HepG2 (cell line): Measurements from ENCODE around the gene DUSP2. TPM values are rescaled to one million over a fixed set of nuclear protein-coding genes. Genes with fewer than 3 reads are reported as not detected.

Source experiments
- ATF6 ChIP-seq: sonication (generic); formaldehyde crosslinking; conservative IDR thresholded peaks from 2 replicates; pipeline ENCODE4 v1.4.0; 2020; ENCODE audit warnings: missing genetic modification reagents
- CREB3 ChIP-seq: sonication (generic); formaldehyde crosslinking; IDR thresholded peaks from 2 replicates; pipeline ENCODE4 v1.5.0; 2020; ENCODE audit warnings: missing genetic modification reagents
- KAT7 ChIP-seq: IDR thresholded peaks from 2 replicates; pipeline ENCODE4 v1.6.1; 2018; ENCODE audit warnings: borderline replicate concordance, missing compliant biosample characterization
- KLF6 ChIP-seq: IDR thresholded peaks from 2 replicates; pipeline ENCODE4 v1.8.0; 2016; ENCODE audit warnings: missing biosample characterization, missing genetic modification reagents
- PRPF4 ChIP-seq: fragments of 200-400 bp; formaldehyde crosslinking; IDR thresholded peaks from 2 replicates; pipeline ENCODE4 v1.6.1; 2016; ENCODE audit warnings: low read length, low read depth; ENCODE audit not compliant: poor library complexity, severe bottlenecking
- SMC3 ChIP-seq: IDR thresholded peaks from 2 replicates; pipeline ENCODE4 v1.6.1; 2011; ENCODE audit warnings: low read length, improper control_type of control experiment
- STAG1 ChIP-seq: sonication (generic); formaldehyde crosslinking; IDR thresholded peaks from 2 replicates; pipeline ENCODE4 v1.4.0; 2020; ENCODE audit warnings: missing genetic modification reagents
- THRA ChIP-seq: sonication (generic); formaldehyde crosslinking; IDR thresholded peaks from 2 replicates; pipeline ENCODE4 v1.4.0; 2020; ENCODE audit warnings: missing genetic modification reagents, borderline replicate concordance
- ZBTB39 ChIP-seq: sonication (generic); formaldehyde crosslinking; IDR thresholded peaks from 2 replicates; pipeline ENCODE4 v1.5.0; 2020; ENCODE audit warnings: missing genetic modification reagents
- ZNF124 ChIP-seq: sonication (generic); formaldehyde crosslinking; IDR thresholded peaks from 2 replicates; pipeline ENCODE4 v1.4.0; 2020; ENCODE audit warnings: missing genetic modification reagents
- polyA plus RNA-seq, 8 experiments: library from polyadenylated mRNA; depleted of rRNA in 3 of 8; stranded (reverse) in 7 of 8; unstranded in 1 of 8; fragments of >200 nt; fragmentation: Illumina TruSeq in 4 of 8; extraction: Trizol in 4 of 8; gene quantifications; 2 replicates each; pipeline versions ENCODE4 v1.2.1 to v1.2.3, GENCODE V29; 2011 to 2016; ENCODE audit warnings: low read depth in 4 of 8, missing spikeins in 1 of 8, mixed read lengths in 1 of 8; ENCODE audit not compliant: insufficient read depth in 1 of 8
- total RNA-seq, 5 experiments: library from RNA; depleted of rRNA; stranded (reverse); fragments of >200 nt; fragmentation: Illumina TruSeq; extraction: Trizol; gene quantifications; 2 replicates each; pipeline ENCODE4 v1.2.3, GENCODE V29; 2016; ENCODE audit warnings: low read depth in 1 of 5

Gene DUSP2
- total and polyA plus RNA-seq, 2 of the 13 experiments (the other 11 are each of a cell fraction or from before 2014, with no cell fraction given), result not detected

GRCh38 chr2:96138179-96139145 lies 6.8 kb downstream of the DUSP2 start, which contains the start of gene ASTL (continued):
- TF ChIP-seq THRA (CRISPR knock-in tag), result no peak
- no peak for TF ChIP-seq ZNF124 (CRISPR knock-in tag)
- TF ChIP-seq SMC3, result peak; percentile 80
- no peak for TF ChIP-seq PRPF4
- TF ChIP-seq CREB3 (CRISPR knock-in tag), result no peak
- no peak for TF ChIP-seq KAT7 (CRISPR knock-in tag)
- no peak for TF ChIP-seq ATF6
- no peak for TF ChIP-seq KLF6
- no peak for TF ChIP-seq ZBTB39 (CRISPR knock-in tag)
- TF ChIP-seq STAG1 (CRISPR knock-in tag), result peak; percentile 90
